SU-DHL-6 (cell line): Measurements from ENCODE around the gene BRIP1.

Experiments
- EZH2phosphoT487 ChIP-seq: fragments of 200-600 bp; sonication (generic), shearing (Covaris generic); conservative IDR thresholded peaks from 2 replicates; pipeline ENCODE4 v1.6.1; 2018; ENCODE audit warnings: mild to moderate bottlenecking, antibody characterized with exemption, low read length, moderate library complexity, mixed read lengths
- TF ChIP-seq, protein P1 (sequence below): fragments of 200-600 bp; sonication (generic); IDR thresholded peaks from one replicate; pipeline ENCODE4 v1.5.1; 2017; ENCODE audit warnings: antibody characterized with exemption, mild to moderate bottlenecking, low read length, moderate library complexity; ENCODE audit not compliant: insufficient read depth, poor library complexity, severe bottlenecking

DNA sequence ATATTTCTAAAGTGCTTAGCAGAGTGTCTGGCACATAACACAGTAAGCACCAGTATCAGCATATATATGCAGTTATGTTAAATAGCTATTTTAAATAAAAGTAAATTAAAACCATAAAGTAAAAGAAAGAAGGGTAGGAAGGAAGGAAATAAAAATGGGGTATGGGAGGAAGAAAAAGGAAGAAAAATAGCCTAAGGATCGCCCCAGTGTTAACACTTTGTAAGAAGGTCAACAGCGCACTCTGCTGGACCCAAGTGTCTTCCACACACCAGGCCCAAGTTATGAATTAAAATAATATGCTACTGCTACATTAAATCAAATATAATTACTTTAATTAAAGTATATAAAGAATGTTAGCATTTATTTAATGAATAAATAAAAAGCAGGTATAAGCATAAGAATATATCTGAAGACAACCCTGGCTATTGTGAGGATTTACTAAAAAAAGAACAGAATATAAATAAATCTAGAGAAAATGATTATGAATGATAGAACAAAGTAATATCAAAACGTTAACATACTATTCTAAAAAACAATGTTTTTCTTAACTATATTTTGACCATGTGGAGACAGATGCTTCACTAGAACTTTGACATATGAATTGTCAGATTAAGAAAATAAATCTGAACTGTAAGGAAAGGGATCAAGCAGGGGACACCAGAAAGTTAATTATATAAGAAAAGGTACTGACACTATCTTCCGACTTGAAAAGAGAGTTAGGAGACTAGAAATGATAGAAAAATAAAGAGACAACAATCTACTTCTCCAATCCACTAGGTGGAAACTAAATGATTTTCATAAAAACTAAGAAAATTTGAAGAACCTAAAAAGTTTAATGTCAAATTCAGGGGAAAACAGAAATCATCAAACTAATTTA lies 25.9 kb downstream of the BRIP1 start:
- TF ChIP-seq, protein P1, sequence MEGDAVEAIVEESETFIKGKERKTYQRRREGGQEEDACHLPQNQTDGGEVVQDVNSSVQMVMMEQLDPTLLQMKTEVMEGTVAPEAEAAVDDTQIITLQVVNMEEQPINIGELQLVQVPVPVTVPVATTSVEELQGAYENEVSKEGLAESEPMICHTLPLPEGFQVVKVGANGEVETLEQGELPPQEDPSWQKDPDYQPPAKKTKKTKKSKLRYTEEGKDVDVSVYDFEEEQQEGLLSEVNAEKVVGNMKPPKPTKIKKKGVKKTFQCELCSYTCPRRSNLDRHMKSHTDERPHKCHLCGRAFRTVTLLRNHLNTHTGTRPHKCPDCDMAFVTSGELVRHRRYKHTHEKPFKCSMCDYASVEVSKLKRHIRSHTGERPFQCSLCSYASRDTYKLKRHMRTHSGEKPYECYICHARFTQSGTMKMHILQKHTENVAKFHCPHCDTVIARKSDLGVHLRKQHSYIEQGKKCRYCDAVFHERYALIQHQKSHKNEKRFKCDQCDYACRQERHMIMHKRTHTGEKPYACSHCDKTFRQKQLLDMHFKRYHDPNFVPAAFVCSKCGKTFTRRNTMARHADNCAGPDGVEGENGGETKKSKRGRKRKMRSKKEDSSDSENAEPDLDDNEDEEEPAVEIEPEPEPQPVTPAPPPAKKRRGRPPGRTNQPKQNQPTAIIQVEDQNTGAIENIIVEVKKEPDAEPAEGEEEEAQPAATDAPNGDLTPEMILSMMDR = peak; percentile 48
- no peak for TF ChIP-seq EZH2phosphoT487
